HepG2 (cell line): ENCODE data around the gene CCT7. TPM values are rescaled to one million over a fixed set of nuclear protein-coding genes. Genes with fewer than 3 reads are reported as not detected.

ENCODE experiments used
- ATF7 ChIP-seq, 2 experiments: fragments of 450-650 bp in 1 of 2; sonication (generic) in 1 of 2; formaldehyde crosslinking in 1 of 2; IDR thresholded peaks; 2 replicates each; pipeline versions ENCODE4 v1.4.0 to v1.6.1; 2016 to 2020; ENCODE audit warnings: antibody characterized with exemption in 1 of 2, mild to moderate bottlenecking in 1 of 2, missing genetic modification reagents in 1 of 2
- FOXO1 ChIP-seq: sonication (generic); formaldehyde crosslinking; IDR thresholded peaks from 2 replicates; pipeline ENCODE4 v1.4.0; 2020; ENCODE audit warnings: missing genetic modification reagents
- FOXO4 ChIP-seq: sonication (generic); formaldehyde crosslinking; conservative IDR thresholded peaks from 2 replicates; pipeline ENCODE4 v1.8.1; 2023; ENCODE audit warnings: missing genetic modification reagents
- KDM3A ChIP-seq: IDR thresholded peaks from 2 replicates; pipeline ENCODE4 v1.6.1; 2018; ENCODE audit warnings: low read depth, missing compliant biosample characterization
- PCBP1 ChIP-seq: fragments of 200-400 bp; formaldehyde crosslinking; IDR thresholded peaks from 2 replicates; pipeline ENCODE4 v1.6.1; 2017; ENCODE audit warnings: mild to moderate bottlenecking, low read depth, low read length, borderline replicate concordance
- RXRB ChIP-seq: IDR thresholded peaks from 2 replicates; pipeline ENCODE4 v1.6.1; 2016; ENCODE audit warnings: borderline replicate concordance, missing genetic modification reagents, missing compliant biosample characterization
- ZIK1 ChIP-seq: sonication (generic); formaldehyde crosslinking; IDR thresholded peaks from 2 replicates; pipeline ENCODE4 v1.5.0; 2020; ENCODE audit warnings: mild to moderate bottlenecking, low read depth, missing genetic modification reagents, borderline replicate concordance
- ZNF225 ChIP-seq: sonication (generic); formaldehyde crosslinking; IDR thresholded peaks from 2 replicates; pipeline ENCODE4 v1.4.0; 2020; ENCODE audit warnings: mild to moderate bottlenecking, missing genetic modification reagents
- ZNF574 ChIP-seq: sonication (generic); formaldehyde crosslinking; IDR thresholded peaks from 2 replicates; pipeline ENCODE4 v1.4.0; 2020; ENCODE audit warnings: missing genetic modification reagents
- ZNF646 ChIP-seq: sonication (generic); formaldehyde crosslinking; IDR thresholded peaks from 2 replicates; pipeline ENCODE4 v1.9.0; 2021; ENCODE audit warnings: mild to moderate bottlenecking, missing genetic modification reagents
- polyA plus RNA-seq, 8 experiments: library from polyadenylated mRNA; depleted of rRNA in 3 of 8; stranded (reverse) in 7 of 8; unstranded in 1 of 8; fragments of >200 nt; fragmentation: Illumina TruSeq in 4 of 8; extraction: Trizol in 4 of 8; gene quantifications; 2 replicates each; pipeline versions ENCODE4 v1.2.1 to v1.2.3, GENCODE V29; 2011 to 2016; ENCODE audit warnings: low read depth in 4 of 8, missing spikeins in 1 of 8, mixed read lengths in 1 of 8; ENCODE audit not compliant: insufficient read depth in 1 of 8
- total RNA-seq, 5 experiments: library from RNA; depleted of rRNA; stranded (reverse); fragments of >200 nt; fragmentation: Illumina TruSeq; extraction: Trizol; gene quantifications; 2 replicates each; pipeline ENCODE4 v1.2.3, GENCODE V29; 2016; ENCODE audit warnings: low read depth in 1 of 5
- TF ChIP-seq, protein P1 (sequence below): sonication (generic); formaldehyde crosslinking; IDR thresholded peaks from 2 replicates; pipeline ENCODE4 v1.4.0; 2020; ENCODE audit warnings: missing genetic modification reagents, borderline replicate concordance
- TF ChIP-seq, protein P2 (sequence below): sonication (generic); formaldehyde crosslinking; IDR thresholded peaks from 2 replicates; pipeline ENCODE4; 2020; ENCODE audit warnings: missing genetic modification reagents, mild to moderate bottlenecking, borderline replicate concordance

Gene CCT7
- total and polyA plus RNA-seq, 2 of the 13 experiments (the other 11 are each of a cell fraction or from before 2014, with no cell fraction given): 347 to 517 TPM

DNA sequence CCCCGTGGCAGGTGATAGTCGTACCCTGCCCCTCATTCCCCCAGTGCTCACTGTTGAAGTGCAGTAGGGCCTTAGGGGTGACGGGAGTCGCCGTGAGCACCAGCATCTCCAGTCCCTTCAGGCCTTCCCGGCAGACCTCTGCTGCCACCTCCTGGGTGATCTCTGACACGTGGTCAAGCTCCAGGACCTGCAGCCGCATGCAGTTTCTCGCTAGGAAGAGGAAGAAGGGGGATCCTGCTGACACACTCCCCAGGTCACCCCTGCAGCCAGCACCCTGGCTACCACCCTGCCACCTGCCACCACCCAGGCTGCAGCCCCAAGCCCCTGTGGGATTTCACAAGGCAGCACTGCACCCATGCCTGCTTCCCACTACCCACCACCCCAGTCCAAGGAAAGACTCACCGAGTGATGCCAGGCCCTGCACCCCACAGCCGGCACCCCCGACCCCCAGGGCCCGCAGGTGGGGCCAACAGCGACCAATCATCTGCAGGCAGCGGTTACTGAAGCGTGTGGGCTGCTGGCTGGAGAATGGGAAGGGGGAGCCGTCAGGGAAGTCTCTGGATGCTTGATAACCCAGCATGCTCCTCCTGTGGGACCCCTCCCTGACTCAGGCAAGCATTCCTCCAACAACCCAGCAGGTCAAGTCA lies 26.4 kb downstream of the CCT7 start (continued):
- TF ChIP-seq ZNF574 (CRISPR knock-in tag) (peak; percentile 76), ZNF225 (CRISPR knock-in tag) (0 out of 2 replicates have a peak, but pooled peaks have one; percentile 32), ATF7 (IDR thresholded peaks at IDR 0.05) (no peak), ATF7 (CRISPR knock-in tag; IDR thresholded peaks at IDR 0.05) (no peak), PCBP1 (0 out of 2 replicates have a peak, but pooled peaks have one; percentile 12), RXRB (CRISPR knock-in tag) (peak; percentile 47; the same call in 1 of the 2 replicates), ZNF646 (CRISPR knock-in tag) (no peak), FOXO1 (CRISPR knock-in tag) (peak; percentile 62; the same call in 1 of the 2 replicates), KDM3A (CRISPR knock-in tag) (peak; percentile 76; the same call in 1 of the 2 replicates), FOXO4 (0 out of 2 replicates have a peak, but pooled peaks have one; percentile 7), ZIK1 (CRISPR knock-in tag) (no peak)
- TF ChIP-seq, protein P1, sequence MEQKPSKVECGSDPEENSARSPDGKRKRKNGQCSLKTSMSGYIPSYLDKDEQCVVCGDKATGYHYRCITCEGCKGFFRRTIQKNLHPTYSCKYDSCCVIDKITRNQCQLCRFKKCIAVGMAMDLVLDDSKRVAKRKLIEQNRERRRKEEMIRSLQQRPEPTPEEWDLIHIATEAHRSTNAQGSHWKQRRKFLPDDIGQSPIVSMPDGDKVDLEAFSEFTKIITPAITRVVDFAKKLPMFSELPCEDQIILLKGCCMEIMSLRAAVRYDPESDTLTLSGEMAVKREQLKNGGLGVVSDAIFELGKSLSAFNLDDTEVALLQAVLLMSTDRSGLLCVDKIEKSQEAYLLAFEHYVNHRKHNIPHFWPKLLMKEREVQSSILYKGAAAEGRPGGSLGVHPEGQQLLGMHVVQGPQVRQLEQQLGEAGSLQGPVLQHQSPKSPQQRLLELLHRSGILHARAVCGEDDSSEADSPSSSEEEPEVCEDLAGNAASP (CRISPR knock-in tag): 0 out of 2 replicates have a peak, but pooled peaks have one; percentile 42
- TF ChIP-seq, protein P2, sequence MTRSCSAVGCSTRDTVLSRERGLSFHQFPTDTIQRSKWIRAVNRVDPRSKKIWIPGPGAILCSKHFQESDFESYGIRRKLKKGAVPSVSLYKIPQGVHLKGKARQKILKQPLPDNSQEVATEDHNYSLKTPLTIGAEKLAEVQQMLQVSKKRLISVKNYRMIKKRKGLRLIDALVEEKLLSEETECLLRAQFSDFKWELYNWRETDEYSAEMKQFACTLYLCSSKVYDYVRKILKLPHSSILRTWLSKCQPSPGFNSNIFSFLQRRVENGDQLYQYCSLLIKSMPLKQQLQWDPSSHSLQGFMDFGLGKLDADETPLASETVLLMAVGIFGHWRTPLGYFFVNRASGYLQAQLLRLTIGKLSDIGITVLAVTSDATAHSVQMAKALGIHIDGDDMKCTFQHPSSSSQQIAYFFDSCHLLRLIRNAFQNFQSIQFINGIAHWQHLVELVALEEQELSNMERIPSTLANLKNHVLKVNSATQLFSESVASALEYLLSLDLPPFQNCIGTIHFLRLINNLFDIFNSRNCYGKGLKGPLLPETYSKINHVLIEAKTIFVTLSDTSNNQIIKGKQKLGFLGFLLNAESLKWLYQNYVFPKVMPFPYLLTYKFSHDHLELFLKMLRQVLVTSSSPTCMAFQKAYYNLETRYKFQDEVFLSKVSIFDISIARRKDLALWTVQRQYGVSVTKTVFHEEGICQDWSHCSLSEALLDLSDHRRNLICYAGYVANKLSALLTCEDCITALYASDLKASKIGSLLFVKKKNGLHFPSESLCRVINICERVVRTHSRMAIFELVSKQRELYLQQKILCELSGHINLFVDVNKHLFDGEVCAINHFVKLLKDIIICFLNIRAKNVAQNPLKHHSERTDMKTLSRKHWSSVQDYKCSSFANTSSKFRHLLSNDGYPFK: peak; percentile 40; the same call in 1 of the 2 replicates
